GM12801 (cell line): ENCODE data around the gene LRRC8A.

Experiments
- TF ChIP-seq, protein P1 (sequence below): IDR thresholded peaks from one replicate; pipeline ENCODE4 v1.5.1; 2011; ENCODE audit warnings: control low read depth; ENCODE audit not compliant: insufficient read length; ENCODE audit errors: extremely low read depth

Gene LRRC8A

GRCh38 chr9:128917151-128917849, 35.4 kb downstream of the LRRC8A start:
- TF ChIP-seq, protein P1, sequence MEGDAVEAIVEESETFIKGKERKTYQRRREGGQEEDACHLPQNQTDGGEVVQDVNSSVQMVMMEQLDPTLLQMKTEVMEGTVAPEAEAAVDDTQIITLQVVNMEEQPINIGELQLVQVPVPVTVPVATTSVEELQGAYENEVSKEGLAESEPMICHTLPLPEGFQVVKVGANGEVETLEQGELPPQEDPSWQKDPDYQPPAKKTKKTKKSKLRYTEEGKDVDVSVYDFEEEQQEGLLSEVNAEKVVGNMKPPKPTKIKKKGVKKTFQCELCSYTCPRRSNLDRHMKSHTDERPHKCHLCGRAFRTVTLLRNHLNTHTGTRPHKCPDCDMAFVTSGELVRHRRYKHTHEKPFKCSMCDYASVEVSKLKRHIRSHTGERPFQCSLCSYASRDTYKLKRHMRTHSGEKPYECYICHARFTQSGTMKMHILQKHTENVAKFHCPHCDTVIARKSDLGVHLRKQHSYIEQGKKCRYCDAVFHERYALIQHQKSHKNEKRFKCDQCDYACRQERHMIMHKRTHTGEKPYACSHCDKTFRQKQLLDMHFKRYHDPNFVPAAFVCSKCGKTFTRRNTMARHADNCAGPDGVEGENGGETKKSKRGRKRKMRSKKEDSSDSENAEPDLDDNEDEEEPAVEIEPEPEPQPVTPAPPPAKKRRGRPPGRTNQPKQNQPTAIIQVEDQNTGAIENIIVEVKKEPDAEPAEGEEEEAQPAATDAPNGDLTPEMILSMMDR = no peak

DNA sequence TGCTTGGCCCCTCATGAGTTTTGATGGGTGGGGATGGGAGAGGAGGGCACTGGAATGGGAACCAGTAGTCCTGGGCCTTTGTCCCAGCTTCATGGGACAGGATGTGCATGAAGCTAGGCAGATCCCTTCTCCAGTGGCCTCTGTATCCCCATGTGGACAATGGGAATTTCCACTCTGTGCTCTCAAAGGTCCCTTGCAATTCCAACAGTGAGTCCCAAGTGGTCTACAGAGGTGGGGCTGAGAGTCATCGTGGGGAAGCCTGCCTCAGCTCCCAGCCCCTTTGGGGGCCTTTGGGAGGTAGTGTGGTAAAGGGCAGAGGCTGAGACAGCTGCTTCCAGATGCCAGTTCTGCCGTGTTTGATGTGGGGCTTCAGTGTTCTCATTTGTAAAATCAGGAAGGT, 37.0 kb downstream of the LRRC8A start:
- TF ChIP-seq, protein P1 = no peak

DNA sequence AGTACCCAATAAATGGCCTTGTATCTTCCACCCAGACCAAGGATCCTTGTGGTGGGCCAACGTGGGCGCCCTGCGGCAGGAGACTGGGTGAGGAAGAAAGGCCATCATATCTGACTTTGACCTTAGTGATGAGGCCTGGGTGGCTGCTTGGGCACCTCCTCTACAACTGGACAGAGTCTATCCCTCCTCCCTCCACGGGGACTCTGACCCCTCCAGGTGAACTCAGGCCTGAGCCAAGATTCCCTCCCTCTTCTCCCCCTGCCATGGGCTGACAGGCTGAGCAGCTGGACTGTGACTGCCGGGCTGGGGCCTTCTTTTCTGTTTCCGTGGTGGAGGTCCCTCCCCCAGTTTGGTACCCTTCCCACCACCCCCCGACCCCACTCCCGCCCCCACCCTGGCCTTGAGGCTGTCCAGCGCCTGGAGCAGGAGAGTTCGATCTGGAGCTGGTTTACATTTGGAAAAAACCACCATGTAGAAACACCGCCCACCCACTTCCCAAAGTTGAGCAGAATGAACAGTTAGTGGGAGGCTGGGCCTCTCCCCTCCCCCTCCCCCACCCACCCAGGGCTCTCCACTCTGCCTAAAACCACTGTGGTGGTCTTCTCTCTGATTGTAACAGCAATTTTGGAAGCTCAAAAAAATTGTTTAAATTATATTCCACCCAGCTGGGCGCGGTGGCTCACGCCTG, 37.6 kb downstream of the LRRC8A start:
- TF ChIP-seq, protein P1 = no peak

GRCh38 chr9:128920381-128921058, 38.6 kb downstream of the LRRC8A start, which contains the start of gene PHYHD1:
Gene PHYHD1, plus strand, starts transcription at chr9:128920982. Its CDS starts 1,342 bp downstream, at chr9:128922324.
- TF ChIP-seq, protein P1 = no peak

GRCh38 chr9:128921881-128922763, 40.2 kb downstream of the LRRC8A start:
- TF ChIP-seq, protein P1 = no peak

DNA sequence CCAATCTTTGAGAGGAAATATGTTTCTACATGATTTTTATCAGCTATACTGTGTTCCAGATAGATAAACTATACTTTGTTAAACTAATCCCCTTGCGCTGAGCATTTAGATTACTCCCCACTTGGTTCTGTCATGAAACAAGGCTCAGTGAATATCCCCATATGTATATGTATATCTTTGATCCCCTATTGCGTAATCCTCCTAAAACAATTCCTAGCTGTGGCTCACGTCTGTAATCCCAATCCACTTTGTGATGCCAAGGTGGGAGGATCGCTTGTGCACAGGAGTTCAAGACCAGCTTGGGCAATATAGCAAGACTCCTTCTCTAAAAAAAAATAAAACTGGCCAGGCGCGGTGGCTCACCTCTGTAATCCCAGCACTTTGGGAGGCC, 41.6 kb downstream of the LRRC8A start:
- TF ChIP-seq, protein P1 = no peak
